Activated CD8-positive, alpha-beta memory T cell treated with anti-CD3 and anti-CD28 coated beads for 36 hours (primary cell): ENCODE results near the gene UBQLN2. TPM values are rescaled to one million over a fixed set of nuclear protein-coding genes. Genes with fewer than 3 reads are reported as not detected.
"Not testable (repeated sequence)": the region's sequence is repeated elsewhere in the genome, so short reads cannot be mapped to it uniquely, and the experiment has no call there.

Experiments
- CTCF ChIA-PET: fragments of 350-600 bp; sonication (Branson Sonifier 250); formaldehyde crosslinking; loops from one replicate; lab custom pipeline; 2021; ENCODE audit warnings: antibody characterized with exemption; lab: Charles Lee
- POLR2A ChIA-PET: fragments of 350-600 bp; sonication (Branson Sonifier 250); formaldehyde crosslinking; loops from one replicate; lab custom pipeline; 2021; ENCODE audit warnings: antibody characterized with exemption; lab: Charles Lee
- total RNA-seq, 2 experiments: library from RNA; stranded (reverse); gene quantifications; one replicate each; pipeline ENCODE4 v1.2.3, GENCODE V29; 2021

Gene UBQLN2
- total RNA-seq: 10 to 100 TPM; 29.7 to 29.9 TPM

GRCh38 chrX:56563231-56564161 lies at the start of gene UBQLN2:
Gene UBQLN2, plus strand, starts transcription at chrX:56563627. Its CDS starts 247 bp downstream, at chrX:56563874.
- ChIA-PET POLR2A (interaction anchor here (2.5 kb wide), 1 partner anchor 165 kb away, joined by 16 read pairs; the partner anchor contains the start of gene NBDY), CTCF (no interaction called here)

GRCh38 chrX:56519642-56520041 lies 43.8 kb upstream of the UBQLN2 start:
- ChIA-PET CTCF (no interaction called here), POLR2A (no interaction called here)

- POLR2A ChIA-PET: not testable (repeated sequence)
Measured at GRCh38 chrX:56529482-56530007, 33.9 kb upstream of the UBQLN2 start.

GRCh38 chrX:56530011-56530410 lies 33.4 kb upstream of the UBQLN2 start:
- POLR2A ChIA-PET: no interaction called here

More at GRCh38 chrX:56529482-56530007, 33.9 kb upstream of the UBQLN2 start:
- CTCF ChIA-PET: not testable (repeated sequence)

GRCh38 chrX:56550667-56551066 lies 12.8 kb upstream of the UBQLN2 start:
- ChIA-PET CTCF (no interaction called here), POLR2A (no interaction called here)

More at GRCh38 chrX:56530011-56530410, 33.4 kb upstream of the UBQLN2 start:
- CTCF ChIA-PET: no interaction called here

- ChIA-PET POLR2A (no interaction called here), CTCF (no interaction called here)
Measured at GRCh38 chrX:56554870-56555269, 8.6 kb upstream of the UBQLN2 start.

GRCh38 chrX:56557376-56557929 lies 6.0 kb upstream of the UBQLN2 start:
- CTCF ChIA-PET: no interaction called here

GRCh38 chrX:56564164-56564885 lies 898 bp downstream of the UBQLN2 start:
- ChIA-PET CTCF (no interaction called here), POLR2A (interaction anchor here (2.5 kb wide), 1 partner anchor 165 kb away, joined by 16 read pairs; the partner anchor contains the start of gene NBDY)

More at GRCh38 chrX:56557376-56557929, 6.0 kb upstream of the UBQLN2 start:
- POLR2A ChIA-PET: no interaction called here

GRCh38 chrX:56564921-56565840 lies 1.8 kb downstream of the UBQLN2 start:
- ChIA-PET CTCF (no interaction called here), POLR2A (interaction anchor here (2.5 kb wide), 1 partner anchor 164 kb away, joined by 16 read pairs; the partner anchor contains the start of gene NBDY)

GRCh38 chrX:56569378-56570057 lies 6.1 kb downstream of the UBQLN2 start:
- POLR2A ChIA-PET: no interaction called here

GRCh38 chrX:56572975-56573374 lies 9.5 kb downstream of the UBQLN2 start:
- CTCF ChIA-PET: no interaction called here
- POLR2A ChIA-PET: no interaction called here

More at GRCh38 chrX:56569378-56570057, 6.1 kb downstream of the UBQLN2 start:
- CTCF ChIA-PET: no interaction called here

GRCh38 chrX:56574861-56575260 lies 11.4 kb downstream of the UBQLN2 start:
- CTCF ChIA-PET: no interaction called here
- POLR2A ChIA-PET: no interaction called here

- ChIA-PET CTCF (no interaction called here), POLR2A (no interaction called here)
Measured at GRCh38 chrX:56576721-56577120, 13.3 kb downstream of the UBQLN2 start.

GRCh38 chrX:56588397-56589188 lies 25.2 kb downstream of the UBQLN2 start:
- POLR2A ChIA-PET: no interaction called here
- CTCF ChIA-PET: no interaction called here

- POLR2A ChIA-PET, CTCF ChIA-PET: not testable (repeated sequence)
Measured at GRCh38 chrX:56591830-56592229, 28.4 kb downstream of the UBQLN2 start.

GRCh38 chrX:56600141-56600540 lies 36.7 kb downstream of the UBQLN2 start:
- CTCF ChIA-PET: no interaction called here
- POLR2A ChIA-PET: no interaction called here

GRCh38 chrX:56600987-56601386 lies 37.6 kb downstream of the UBQLN2 start:
- ChIA-PET POLR2A (no interaction called here), CTCF (no interaction called here)
